ENCODE measurements around the gene NFXL1. TPM values are rescaled to one million over a fixed set of nuclear protein-coding genes. Genes with fewer than 3 reads are reported as not detected.

Gene NFXL1
- total RNA-seq, 1 experiment from 2014 or later: 9.2 TPM

DNA sequence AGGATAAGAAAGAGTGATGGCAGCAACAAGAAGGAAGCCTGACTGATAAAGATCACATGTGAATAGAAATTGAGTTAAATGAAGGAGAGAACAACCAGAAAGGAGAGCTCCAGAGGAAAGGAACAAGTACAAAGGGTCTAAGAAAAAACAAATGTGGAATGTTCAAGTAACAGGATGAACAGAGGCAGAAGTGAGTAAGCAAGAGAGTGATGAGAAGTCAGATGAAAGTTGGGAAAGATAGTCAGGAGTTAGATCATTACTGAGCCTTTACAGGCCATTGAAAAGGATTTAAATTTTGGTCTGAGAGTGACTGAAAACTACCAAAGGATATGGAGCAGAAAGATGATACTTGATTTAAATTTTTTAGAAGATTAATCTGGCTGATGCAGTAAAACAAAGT is 38.1 kb downstream of the NFXL1 start:
- no peaks in the 10 kb centered on the region for H3K9me3 ChIP-seq (ENCODE audit: control insufficient read depth, insufficient read depth, low read depth, low read length)
- no peak overlapping the region for H3K4me3 ChIP-seq (ENCODE audit: low read depth in 2 of 2, low read length in 2 of 2)
- no TSS peak for BruUV-seq (replicated peaks)
- ChIA-PET POLR2A (no interaction called here), CTCF (no interaction called here)
- TF ChIP-seq, protein P1, sequence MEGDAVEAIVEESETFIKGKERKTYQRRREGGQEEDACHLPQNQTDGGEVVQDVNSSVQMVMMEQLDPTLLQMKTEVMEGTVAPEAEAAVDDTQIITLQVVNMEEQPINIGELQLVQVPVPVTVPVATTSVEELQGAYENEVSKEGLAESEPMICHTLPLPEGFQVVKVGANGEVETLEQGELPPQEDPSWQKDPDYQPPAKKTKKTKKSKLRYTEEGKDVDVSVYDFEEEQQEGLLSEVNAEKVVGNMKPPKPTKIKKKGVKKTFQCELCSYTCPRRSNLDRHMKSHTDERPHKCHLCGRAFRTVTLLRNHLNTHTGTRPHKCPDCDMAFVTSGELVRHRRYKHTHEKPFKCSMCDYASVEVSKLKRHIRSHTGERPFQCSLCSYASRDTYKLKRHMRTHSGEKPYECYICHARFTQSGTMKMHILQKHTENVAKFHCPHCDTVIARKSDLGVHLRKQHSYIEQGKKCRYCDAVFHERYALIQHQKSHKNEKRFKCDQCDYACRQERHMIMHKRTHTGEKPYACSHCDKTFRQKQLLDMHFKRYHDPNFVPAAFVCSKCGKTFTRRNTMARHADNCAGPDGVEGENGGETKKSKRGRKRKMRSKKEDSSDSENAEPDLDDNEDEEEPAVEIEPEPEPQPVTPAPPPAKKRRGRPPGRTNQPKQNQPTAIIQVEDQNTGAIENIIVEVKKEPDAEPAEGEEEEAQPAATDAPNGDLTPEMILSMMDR (IDR thresholded peaks at IDR 0.05): no peak
- TF ChIP-seq SIN3A (IDR thresholded peaks at IDR 0.05; ENCODE audit: borderline replicate concordance, insufficient read depth, low read depth, low read length): no peak
- TF ChIP-seq, protein P2, sequence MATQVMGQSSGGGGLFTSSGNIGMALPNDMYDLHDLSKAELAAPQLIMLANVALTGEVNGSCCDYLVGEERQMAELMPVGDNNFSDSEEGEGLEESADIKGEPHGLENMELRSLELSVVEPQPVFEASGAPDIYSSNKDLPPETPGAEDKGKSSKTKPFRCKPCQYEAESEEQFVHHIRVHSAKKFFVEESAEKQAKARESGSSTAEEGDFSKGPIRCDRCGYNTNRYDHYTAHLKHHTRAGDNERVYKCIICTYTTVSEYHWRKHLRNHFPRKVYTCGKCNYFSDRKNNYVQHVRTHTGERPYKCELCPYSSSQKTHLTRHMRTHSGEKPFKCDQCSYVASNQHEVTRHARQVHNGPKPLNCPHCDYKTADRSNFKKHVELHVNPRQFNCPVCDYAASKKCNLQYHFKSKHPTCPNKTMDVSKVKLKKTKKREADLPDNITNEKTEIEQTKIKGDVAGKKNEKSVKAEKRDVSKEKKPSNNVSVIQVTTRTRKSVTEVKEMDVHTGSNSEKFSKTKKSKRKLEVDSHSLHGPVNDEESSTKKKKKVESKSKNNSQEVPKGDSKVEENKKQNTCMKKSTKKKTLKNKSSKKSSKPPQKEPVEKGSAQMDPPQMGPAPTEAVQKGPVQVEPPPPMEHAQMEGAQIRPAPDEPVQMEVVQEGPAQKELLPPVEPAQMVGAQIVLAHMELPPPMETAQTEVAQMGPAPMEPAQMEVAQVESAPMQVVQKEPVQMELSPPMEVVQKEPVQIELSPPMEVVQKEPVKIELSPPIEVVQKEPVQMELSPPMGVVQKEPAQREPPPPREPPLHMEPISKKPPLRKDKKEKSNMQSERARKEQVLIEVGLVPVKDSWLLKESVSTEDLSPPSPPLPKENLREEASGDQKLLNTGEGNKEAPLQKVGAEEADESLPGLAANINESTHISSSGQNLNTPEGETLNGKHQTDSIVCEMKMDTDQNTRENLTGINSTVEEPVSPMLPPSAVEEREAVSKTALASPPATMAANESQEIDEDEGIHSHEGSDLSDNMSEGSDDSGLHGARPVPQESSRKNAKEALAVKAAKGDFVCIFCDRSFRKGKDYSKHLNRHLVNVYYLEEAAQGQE (IDR thresholded peaks at IDR 0.05; ENCODE audit: insufficient read depth in 1 of 2, low read depth in 2 of 2, low read length in 1 of 2): no peak
- no peak for TF ChIP-seq TCF7L2 (IDR thresholded peaks at IDR 0.05; ENCODE audit: low read depth, low read length)
- TF ChIP-seq POLR2AphosphoS5 (IDR thresholded peaks at IDR 0.05; ENCODE audit: low read depth, low read length): no peak
- no peak overlapping the region for H3K27ac ChIP-seq (ENCODE audit: low read length)
- H3K4me1 ChIP-seq (ENCODE audit: control insufficient read depth, insufficient read depth, low read length): no peaks in the 10 kb centered on the region
- no peak for DNase-seq (ENCODE audit: low read depth, low spot score)
- H3K36me3 ChIP-seq (ENCODE audit: control insufficient read depth, insufficient read depth, low read length): peaks cover 18% of the 10 kb centered on the region; the same call in 1 of the 2 replicates
- no peaks in the 10 kb centered on the region for H3K27me3 ChIP-seq (ENCODE audit: control insufficient read depth, insufficient read depth, low read length)
- no peak for ATAC-seq
- in situ Hi-C loops (cut with HindIII; ENCODE audit: low pct_unique_long_range_greater_than_20kb, low sequenced_read_pairs): no loop called here
- intact Hi-C loops (cut with micrococcal nuclease; ENCODE audit: unreplicated experiment): no loop called here

DNA sequence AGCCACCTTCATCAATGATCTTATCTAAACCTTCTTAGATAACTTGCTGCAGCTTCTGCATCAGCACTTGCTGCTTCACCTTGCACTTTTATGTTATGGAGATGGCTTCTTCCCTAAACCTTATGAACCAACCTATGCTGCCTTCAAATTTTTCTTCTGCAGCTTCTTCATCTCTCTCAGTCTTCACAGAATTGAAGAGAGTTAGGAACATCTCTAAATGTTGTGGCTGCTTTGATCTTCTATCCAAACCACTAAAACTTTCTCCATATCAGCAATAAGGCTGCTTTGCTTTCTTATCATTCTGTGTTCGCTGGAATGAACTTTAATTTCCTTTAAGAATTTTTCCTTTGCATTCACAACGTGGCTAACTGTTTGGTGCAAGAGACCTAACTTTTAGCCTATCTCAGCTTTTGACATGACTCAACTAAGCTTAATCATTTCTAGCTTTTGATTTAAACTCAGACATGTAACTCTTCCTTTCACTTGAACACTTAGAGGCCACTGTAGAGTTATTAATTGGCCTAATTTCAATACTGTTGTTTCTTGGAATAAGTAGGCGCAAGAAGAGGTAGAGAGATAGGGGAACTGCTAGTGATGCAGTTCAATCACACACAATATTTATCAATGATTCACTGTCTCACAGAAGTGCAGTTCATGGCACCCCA is 40.4 kb downstream of the NFXL1 start:
- no TSS peak for BruUV-seq (replicated peaks)
- in situ Hi-C loops (cut with HindIII; ENCODE audit: low pct_unique_long_range_greater_than_20kb, low sequenced_read_pairs): no loop called here
- Histone ChIP-seq H3K27ac (ENCODE audit: low read length) (no peak overlapping the region), H3K4me1 (ENCODE audit: control insufficient read depth, insufficient read depth, low read length) (no peaks in the 10 kb centered on the region), H3K27me3 (ENCODE audit: control insufficient read depth, insufficient read depth, low read length) (no peaks in the 10 kb centered on the region), H3K4me3 (ENCODE audit: low read depth in 2 of 2, low read length in 2 of 2) (no peak overlapping the region), H3K9me3 (ENCODE audit: control insufficient read depth, insufficient read depth, low read depth, low read length) (no peaks in the 10 kb centered on the region), H3K36me3 (ENCODE audit: control insufficient read depth, insufficient read depth, low read length) (peaks cover 18% of the 10 kb centered on the region; the same call in 1 of the 2 replicates)
- ATAC-seq (no peak), DNase-seq (ENCODE audit: low read depth, low spot score) (no peak)
- intact Hi-C loops (cut with micrococcal nuclease; ENCODE audit: unreplicated experiment): no loop called here
- POLR2A ChIA-PET: no interaction called here
- TF ChIP-seq POLR2AphosphoS5 (IDR thresholded peaks at IDR 0.05; ENCODE audit: low read depth, low read length) (no peak), TCF7L2 (IDR thresholded peaks at IDR 0.05; ENCODE audit: low read depth, low read length) (no peak)
- TF ChIP-seq, protein P1 (IDR thresholded peaks at IDR 0.05): no peak
- CTCF ChIA-PET: no interaction called here
